ENCODE data around the gene SIX3.

The SIX3 gene

DNA sequence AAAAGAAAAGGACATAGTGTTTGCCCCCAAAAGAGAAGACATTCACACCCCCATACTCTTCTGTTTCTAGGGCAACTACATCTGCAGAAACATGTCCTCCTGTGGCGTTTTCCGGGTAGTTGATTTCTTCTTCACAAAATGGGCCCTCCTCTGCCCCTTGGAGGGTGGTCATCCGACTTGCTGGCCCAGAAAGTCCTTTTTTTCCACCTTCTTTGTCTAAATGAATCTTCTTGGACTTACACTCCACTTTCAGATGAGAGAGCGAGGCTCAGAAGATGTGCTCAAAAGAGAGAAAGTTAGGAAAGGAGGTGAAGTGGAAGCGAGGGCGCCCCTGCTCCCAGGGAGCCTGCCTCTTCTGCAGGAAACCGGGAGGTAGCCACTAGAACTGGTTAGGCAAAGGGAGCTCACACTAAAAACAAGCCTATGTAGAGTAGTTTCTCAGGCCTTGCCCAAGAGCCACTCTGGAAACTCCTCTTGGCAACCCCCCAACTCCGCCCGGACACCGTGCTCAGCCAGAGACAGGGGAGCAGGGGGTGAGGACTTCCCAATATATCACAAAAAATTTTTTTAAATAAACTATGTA is 10.2 kb upstream of the SIX3 start:
- no peak for DNase-seq (ENCODE audit: low spot score)

DNA sequence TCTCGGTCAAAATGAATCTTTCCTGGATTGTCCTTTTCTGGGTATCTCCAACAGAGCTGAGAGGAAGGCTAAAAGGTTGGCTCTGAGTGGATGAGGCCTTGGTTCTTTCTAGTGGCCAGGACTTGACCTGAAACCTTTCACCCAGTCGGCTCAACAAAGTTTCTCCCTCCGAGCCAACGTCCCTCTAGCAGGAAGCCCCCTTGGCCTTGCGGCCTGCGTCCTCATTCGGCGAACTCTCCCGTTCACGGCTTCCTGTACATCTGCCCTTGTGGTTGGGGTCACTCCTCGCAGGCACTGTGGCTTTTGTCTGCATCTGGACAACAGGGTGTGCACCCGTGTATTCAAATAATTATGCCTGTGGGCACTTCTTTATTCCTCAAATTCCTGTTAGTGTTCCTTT is 9.4 kb upstream of the SIX3 start:
- DNase-seq (ENCODE audit: low spot score): no peak

DNA sequence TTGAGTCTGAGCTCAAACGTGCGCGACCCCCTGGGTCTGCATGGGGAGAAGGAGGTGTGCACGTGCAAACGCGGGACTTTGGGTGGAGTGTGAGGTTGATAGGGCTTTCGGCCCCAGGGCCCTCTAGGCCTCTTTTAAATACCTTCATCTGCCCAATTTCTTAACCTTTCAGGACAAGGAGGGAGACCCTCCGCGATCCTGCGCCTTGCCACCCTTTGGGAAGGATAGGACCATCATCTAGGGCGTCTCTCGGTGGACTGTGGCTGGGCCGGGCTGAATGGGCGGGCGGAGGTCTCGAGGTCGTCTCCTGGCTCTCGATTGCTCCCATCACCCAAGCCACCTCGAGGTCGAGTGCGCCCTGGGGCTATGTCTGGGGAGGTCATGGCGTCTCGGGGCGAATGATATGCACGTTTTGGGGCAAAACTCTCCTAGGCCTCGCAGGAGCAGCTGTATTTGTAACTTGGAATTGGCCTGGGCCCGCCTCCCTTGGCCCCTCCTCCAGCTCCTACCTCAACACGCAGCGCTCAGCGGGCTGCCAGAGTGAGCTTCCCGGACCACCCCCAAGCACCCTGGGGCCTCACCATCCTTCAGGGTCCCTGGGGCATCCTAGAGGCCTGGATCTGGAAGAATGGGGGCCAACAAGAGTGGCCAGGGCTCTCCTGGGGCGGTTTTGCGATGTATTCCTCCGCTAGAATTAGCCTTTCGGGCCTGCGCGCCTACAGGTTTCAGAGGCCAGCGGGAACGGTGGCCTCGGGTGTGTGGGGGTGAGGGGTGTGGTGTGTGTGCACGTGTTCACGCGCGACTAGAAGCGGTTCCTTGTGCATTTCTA is 8.7 kb upstream of the SIX3 start:
- no peak for DNase-seq (ENCODE audit: low spot score)

DNA sequence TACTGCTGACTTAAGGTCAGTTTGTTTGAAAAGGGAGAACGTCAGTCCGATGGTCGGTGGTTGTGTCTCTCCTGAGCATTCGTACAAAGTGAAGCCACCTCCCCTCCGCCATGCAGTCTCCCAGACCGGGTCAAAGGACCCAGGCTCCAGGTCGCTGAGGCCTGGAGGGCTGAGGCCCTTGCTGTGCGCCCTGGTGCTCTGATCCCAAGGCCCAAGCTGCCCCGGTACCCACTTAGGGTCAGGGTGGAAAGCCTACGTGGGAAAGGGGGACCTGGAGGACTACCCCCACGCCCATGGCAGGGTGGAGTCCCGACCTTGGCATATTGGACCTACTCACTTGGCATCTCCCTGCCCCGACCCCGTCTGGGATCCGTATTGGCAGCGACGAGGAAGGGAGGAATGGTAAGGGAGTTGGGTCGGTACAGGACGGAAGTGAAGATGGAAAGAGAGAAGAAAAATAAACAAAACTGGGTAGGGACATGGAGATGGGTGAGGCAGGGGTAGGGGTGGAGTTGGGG is 8.0 kb upstream of the SIX3 start:
- DNase-seq (ENCODE audit: low spot score): no peak

DNA sequence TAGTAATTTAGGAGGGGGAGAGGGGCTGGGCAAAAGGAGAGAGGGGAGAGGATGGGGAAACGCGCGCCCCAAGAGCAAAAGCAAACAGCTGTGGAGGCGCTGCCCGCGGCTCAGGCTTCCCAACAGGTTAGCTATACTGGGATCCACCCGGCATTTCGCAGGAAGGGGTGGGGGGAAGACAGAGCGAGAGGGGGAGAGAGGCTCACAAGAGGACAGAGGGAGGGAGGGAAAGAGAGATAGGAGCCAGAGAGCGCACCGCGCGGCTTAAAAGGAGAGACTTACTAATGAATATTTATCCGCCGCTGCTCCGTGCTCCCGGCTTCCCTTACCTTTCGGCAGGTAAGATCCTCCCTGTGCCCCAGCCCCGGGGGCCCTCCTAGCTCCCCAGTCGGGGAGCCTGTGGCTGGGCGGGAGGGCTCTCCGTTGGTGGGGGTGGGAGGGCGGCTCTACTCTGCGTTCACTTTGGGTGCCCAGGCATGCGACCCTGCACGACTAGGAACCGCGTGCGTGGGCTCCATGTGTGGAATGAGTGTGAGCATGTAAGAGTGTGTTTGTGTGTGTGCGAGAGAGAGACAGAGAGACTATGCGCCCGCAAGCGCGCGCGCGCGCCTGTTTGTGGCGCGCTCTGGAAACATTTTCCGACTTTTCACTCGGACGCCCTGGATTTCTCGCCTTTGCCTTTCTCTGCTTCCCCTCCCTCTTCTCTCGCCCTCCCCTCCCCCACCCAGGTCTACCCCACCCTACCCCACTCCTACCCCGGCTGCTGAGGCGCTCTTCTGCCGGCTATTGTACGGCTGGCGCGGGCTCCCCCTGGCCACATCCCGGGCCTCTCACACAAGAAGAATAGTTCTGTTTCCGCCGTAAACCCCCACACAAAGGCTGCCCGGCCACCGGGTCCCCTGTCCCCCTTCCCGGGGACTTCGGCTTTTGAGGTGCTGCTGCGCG is 7.2 kb upstream of the SIX3 start:
- no peak for DNase-seq (ENCODE audit: low spot score)

DNA sequence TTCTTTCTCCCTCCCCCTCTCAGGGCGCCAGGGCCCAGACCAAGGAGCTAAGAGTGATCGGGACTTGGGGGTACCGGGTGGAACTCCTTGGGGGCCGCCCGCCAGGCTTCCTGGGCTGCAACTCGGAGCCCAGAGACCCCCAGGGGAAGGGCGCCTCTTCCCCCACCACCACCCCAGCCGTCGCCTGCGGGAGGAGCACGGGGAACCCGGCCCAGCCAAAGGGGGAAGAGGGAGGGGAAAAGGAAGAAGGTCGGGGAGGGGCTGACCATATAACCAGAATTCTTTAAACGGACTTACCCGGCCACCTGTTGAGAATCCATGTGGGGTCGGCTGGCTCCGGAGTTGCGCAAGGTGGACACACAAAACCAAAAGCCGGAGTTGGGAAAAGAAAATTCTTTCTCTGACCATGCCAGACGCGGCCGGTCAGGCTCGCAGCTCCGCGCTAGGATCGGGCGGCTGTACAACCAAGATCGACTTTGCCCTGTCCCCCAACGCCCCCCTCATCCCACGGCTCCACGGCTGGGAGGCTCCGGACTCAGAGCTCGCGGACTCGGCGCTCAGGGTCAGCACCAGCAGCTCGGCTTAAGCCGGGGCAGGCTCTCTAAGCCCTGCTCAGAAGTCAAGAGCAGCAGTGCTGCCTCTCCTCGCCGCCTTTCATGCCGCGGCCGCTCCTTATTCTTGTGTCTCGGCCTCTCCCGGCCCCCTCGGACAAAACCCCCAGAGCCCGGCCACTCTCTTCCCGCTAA is 6.3 kb upstream of the SIX3 start:
- no peak for DNase-seq (ENCODE audit: low spot score)

DNA sequence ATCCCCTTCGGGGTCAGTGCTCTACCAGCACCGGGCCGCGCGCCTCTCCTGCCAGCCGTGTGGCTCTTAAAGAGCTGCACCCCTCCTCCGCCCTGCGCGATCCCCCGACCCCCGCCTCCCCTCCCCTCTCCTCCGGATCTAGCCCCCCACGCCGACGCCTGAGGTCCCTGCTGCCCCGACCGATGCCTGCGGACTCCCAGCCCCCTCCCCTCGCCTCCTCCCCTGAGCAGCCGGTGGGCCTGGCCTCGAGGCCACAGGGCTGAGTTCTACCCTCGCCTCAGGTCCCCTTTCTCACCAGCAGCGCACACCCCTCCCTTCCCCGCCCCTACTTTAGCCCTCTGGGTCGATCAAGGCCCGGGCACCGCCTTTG is 5.8 kb upstream of the SIX3 start:
- DNase-seq (ENCODE audit: low spot score): no peak

DNA sequence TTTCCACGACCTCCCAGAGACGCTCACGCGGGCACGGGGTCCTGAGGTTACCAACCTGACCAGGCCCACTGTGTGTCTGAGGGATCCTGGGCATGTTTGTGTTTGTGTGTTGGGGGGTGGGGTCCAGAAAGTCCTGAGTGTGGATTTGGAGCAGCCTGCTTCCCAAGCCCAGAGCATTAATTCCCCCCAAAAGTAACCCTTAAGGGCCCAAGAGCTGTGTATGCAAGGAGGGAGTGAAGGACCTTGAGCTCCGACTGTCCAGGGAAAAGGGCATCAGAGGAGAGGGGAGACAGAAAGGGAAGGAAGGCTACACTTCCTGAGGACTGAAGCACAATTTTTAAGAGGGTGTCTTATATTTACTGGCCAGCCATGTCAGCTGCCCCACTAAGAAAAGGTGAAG is 5.2 kb upstream of the SIX3 start:
- no peak for DNase-seq (ENCODE audit: low spot score)

DNA sequence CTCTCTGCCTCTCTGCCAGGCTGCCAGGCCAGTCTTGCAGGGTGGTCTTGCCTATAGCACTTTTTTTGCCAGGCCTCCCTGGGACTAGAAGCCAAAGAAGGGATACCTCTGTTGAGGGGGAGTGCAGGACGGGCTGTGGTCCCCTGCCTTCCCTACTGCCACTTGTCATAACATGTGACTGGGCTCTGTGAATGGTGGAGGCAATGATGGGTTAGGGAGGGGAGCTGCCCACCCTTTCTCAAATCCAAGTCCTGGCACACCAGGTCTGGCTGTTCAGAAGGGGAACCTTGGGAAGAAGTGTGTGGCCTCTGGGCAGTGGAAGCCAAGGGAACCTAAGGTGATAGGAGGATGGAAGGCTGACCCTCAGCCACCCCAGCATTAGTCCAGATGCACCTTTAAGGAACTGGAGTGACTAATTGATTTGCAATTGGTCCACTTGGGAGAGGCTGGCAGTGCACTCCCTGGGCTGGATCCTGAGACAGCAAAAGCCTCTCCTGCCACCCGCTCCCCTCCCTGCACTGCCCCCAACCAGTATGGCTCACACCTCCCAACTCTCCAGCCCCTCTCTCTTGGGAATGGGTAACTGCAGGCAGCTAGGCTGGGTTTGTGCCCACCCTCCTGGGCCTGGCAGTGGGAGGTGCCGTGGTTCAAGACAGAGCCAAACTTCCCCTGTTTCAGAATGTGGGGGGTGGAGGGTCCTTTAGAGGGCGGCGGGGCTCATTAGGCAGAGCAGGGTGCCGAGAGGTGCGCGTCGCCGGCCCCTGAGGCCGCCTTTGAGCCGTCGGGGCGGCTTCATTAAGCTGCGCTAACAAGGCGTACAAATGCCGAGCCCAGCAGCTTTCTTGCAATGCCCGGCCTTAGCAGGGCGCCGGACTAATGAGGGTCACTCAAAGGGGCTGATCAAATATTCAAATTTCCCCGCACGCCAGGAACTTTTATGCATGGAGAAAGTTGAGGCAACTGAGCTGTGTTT is 4.5 kb upstream of the SIX3 start:
- no peak for DNase-seq (ENCODE audit: low spot score)

DNA sequence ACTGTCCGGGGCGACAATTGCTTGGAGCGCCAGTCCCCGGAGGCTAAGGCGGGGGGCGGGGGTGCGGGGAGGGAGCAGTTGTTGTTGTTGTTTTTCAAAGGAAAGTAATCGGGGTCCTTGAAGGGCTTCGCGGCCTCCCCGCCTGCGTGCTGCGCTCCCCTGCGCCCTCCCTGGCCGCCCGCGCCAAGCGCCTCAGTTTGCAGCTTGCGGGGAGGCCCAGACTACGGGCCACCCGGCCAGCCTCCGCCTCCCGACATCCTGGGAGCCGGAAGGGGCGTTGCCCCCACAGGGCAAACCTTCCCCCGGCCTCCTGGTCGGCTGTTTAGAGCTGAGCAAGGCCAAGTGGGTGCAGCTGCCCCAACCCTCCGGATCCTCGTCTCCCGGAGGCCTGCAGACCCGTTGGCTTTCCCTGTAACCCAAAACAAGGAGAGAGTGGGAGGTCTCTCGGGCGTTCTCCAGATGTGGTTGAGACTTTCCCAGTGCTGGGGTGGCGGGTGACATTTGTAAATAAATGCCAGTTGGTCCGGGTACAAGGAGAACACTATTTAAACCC is 3.7 kb upstream of the SIX3 start:
- no peak for DNase-seq (ENCODE audit: low spot score)

DNA sequence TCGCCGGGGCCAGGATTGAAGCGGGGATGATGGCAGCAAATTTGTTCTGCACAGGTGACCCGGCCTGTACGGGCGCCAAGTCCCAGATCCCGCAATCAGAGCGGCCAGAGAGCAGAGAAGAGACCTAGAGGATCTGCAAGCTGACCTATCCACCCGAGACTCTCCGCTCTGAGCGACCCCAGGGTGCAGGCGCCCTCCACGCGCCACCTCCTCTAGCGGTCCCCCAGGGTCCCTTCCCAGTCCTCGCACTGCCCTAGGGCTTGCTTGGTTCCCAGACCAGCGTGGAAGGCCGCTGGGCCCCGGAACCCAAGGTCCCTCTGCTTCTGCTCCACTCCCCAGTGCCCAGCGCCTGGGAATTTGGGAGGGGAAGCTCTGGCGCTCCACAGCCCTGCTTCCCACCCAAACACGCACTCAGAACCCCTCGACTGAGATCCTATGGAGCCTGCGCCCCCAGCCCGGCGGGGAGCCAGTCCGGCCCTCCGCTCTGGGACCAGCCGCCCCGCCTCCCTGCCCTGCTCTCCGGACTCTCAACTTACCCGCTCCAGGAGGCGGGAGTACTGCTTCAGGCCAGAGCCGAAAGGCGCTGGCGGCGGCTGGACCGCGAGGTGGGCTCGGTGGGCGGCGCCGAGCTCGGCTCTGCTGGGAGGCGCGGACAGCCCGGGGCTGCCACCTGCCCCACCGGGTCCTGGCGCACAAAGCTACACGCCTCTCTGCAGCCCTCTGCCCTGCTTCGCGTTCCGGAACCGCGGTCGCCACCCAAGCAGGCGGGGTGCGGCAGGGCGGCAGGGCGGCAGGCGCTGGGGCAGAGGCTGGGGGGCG is 3.0 kb upstream of the SIX3 start:
- DNase-seq (ENCODE audit: low spot score): no peak

DNA sequence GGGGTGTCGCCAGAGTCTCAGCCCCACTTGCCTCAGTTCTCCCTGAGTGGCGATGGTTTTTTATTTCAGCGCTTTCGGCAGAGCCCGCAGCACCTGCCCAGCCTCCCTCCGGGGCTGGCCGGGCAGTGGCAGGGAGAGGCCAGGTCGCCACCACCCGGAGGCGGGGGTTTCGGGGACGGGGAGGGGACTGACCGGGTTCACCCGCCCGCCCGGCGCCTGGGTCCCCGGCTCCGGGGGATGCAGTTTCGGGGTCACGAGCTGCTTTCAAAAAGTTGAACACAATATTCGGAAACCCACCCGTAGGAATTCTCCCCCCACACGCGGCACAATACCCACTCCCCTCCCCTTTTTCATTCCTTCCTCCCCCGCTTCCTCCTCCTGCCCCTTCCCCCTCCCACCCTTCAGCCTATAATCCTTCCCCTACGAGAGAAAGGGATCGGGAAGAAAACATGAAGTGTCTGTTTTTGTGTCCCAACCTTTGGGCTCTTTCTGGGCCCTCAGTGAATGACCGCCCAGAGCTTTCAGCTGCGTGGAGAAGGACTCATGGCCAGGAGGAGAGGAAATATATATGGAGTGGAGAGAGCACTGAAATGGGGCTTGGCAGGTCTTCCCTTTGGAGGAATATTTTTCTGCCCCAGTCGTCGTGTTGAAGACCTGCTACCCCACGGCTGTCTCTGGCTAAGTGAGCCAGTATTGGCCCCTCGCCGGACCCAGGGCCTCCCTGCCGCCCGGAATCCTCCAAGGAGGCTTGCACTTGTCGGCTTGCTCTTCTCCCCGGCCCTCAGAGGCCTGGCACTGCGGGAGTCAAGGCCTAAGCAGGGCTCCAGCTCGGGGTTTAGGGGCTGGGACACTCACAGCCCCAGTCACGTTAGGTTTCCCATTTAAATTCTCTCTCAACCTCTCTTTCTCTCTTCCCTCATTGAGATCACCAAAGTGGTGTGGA is 2.1 kb upstream of the SIX3 start:
- DNase-seq (ENCODE audit: low spot score): no peak

DNA sequence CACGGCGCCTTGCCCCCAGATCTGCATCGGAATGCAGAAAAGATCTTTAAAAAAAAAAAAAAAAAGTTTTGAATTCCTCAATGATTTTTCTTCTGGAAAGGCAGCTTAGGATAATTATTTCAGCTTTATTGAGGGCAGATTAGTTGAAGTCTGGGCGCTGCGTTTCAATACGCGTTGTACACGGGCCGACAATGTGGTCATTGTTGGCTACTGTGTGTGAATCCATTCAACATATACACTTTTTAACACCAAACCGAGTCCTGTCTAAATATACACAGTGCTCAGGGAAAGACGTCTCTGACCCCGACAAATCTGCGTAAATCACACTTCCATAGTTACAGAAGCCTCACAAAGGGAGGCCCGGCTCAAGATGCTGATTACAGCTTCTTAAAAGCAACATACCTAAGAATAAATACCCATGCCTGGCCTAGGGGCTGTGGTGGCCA is 1.4 kb upstream of the SIX3 start:
- no peak for DNase-seq (ENCODE audit: low spot score)

DNA sequence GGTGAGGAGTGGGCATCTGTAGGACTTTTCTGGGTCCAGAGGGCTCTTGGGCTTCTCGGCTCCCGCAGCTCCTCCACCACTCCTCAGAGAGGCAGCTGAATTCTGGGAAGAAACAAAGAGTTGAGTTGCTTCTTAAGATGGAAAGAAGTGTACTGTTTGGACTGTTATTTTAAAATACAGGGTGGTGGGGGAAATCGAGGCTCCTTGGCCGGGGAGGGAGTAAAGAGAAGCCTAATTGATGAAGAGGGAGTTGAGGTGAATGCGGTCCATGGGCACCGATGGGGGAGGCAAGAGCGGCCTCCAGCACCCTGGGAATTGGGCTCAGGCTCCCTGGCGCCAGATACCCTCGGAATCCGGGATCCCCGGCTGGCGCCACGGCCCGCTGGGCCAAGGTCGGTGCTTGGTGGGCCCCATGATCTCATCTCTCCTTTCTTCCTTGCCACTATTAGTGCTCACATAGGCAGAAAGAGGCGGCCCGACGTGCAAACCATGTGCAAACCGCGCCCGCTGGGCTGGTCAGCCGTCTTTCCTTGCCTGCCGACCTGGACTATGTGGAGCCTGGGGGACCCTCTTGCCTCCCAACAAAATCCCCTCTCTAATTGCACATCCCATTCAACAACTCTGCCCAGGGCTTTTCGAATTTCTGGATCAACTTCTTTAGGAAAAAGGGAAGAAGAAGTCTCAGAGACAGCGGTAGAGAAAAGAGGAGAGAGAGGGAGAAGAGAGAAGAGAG is 604 bp upstream of the SIX3 start:
- DNase-seq (ENCODE audit: low spot score): no peak

DNA sequence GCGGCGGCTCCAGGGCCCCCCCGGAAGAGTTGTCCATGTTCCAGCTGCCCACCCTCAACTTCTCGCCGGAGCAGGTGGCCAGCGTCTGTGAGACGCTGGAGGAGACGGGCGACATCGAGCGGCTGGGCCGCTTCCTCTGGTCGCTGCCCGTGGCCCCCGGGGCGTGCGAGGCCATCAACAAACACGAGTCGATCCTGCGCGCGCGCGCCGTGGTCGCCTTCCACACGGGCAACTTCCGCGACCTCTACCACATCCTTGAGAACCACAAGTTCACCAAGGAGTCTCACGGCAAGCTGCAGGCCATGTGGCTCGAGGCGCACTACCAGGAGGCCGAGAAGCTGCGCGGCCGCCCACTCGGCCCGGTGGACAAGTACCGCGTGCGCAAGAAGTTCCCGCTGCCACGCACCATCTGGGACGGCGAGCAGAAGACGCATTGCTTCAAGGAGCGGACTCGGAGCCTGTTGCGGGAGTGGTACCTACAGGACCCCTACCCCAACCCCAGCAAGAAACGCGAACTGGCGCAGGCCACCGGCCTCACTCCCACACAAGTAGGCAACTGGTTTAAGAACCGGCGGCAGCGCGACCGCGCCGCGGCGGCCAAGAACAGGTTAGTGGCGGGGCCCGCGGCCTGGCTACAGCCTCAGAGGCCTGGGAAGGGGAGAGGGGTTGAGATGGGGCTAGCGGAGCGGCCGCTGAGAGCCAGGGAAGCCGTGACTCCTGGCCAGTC is 965 bp downstream of the SIX3 start:
- DNase-seq (ENCODE audit: low spot score): no peak

DNA sequence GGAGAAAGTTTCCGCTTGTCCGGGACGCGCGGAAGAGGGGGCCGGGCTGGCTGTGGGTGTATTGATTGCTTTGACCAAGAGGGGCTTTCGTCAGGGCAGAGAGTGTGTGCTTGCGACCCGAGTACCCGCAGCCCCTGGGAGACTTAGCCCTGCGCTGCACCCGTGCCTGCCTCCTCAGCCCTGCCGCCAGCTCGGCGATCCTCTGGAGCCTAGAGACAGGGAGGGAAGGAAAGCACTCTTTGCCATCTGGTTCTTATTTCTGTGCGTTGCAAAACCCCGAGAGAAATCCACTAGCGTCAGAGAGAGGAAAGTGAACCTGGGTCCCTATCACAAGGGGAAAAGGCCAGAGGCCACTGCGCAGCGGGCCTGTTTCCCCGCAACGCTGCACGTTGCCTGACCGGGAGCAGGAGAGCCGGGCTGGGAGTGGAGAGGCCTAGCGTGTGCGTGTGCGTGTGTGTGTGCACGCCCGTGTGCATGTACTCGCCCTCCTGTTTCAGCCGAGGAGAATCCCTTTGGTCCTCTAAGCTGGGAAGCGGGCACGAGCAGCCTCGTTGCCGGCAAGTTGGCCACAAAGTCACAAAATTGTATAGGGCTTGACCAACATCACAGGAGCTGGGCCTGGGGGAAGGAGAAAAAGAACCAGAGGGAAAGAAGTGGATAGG is 1.7 kb downstream of the SIX3 start:
- DNase-seq (ENCODE audit: low spot score): no peak
